B cell (primary cell): ENCODE measurements around the gene HP1BP3. TPM values are rescaled to one million over a fixed set of nuclear protein-coding genes. Genes with fewer than 3 reads are reported as not detected.

ENCODE experiments used
- ATAC-seq: fragments of 200-7000 bp; cut with Tn5 transposase; one replicate; pipeline ENCODE4 v1.10.0; 2021; ENCODE audit warnings: low read depth, mild to moderate bottlenecking, moderate number of reproducible peaks, moderate library complexity
- CTCF ChIA-PET: fragments of 350-600 bp; sonication (Branson Sonifier 250); formaldehyde crosslinking; loops from one replicate; lab custom pipeline; 2021; ENCODE audit warnings: antibody characterized with exemption, inconsistent platforms; lab: Charles Lee
- POLR2A ChIA-PET: fragments of 350-600 bp; sonication (Branson Sonifier 250); formaldehyde crosslinking; loops from one replicate; lab custom pipeline; 2021; ENCODE audit warnings: antibody characterized with exemption; lab: Charles Lee
- DNase-seq: peaks from one replicate; pipeline ENCODE4 v3.0.0; 2013
- H2AFZ ChIP-seq: 2 replicates; pipeline ENCODE4 v1.6.1; 2012; ENCODE audit warnings: mild to moderate bottlenecking, low read depth, low read length; ENCODE audit not compliant: insufficient read depth, poor library complexity, severe bottlenecking
- H3K27ac ChIP-seq, 2 donors: 1 replicate in 1 of 2; 2 replicates in 1 of 2; pipeline ENCODE4 v1.5.1; 2012 to 2013; ENCODE audit warnings: low read length in 2 of 2, mild to moderate bottlenecking in 2 of 2, moderate library complexity in 1 of 2
- H3K27me3 ChIP-seq, 4 experiments: fragments of 200-600 bp in 1 of 4; sonication (generic) in 1 of 4; replicated peaks in 1 of 4; 1 replicate in 2 of 4; 2 replicates in 2 of 4; pipeline versions ENCODE4 v1.6.1 to v1.7.0; 2013 to 2016; ENCODE audit warnings: low read length in 3 of 4, mild to moderate bottlenecking in 2 of 4, mixed read lengths in 1 of 4, moderate library complexity in 1 of 4; ENCODE audit not compliant: insufficient read depth in 4 of 4, control insufficient read depth in 3 of 4; ENCODE audit errors: control extremely low read depth in 1 of 4
- H3K36me3 ChIP-seq, 2 experiments: replicated peaks in 1 of 2; 1 replicate in 1 of 2; 2 replicates in 1 of 2; pipeline versions ENCODE4 v1.6.1 to v1.7.1; 2013; ENCODE audit warnings: low read length in 1 of 2; ENCODE audit not compliant: insufficient read depth in 2 of 2, control insufficient read depth in 1 of 2; ENCODE audit errors: control extremely low read depth in 1 of 2, extremely low read depth in 1 of 2
- H3K4me1 ChIP-seq, 2 donors: fragments of 200-600 bp in 1 of 2; sonication (generic) in 1 of 2; 1 replicate in 1 of 2; 2 replicates in 1 of 2; pipeline versions ENCODE4 v1.5.1 to v1.6.1; 2013 to 2017; ENCODE audit warnings: low read length in 2 of 2; ENCODE audit not compliant: control insufficient read depth in 2 of 2, insufficient read depth in 2 of 2
- H3K4me2 ChIP-seq: replicated peaks from 2 replicates; pipeline ENCODE3; 2012; ENCODE audit warnings: mild to moderate bottlenecking, low read depth, low read length; ENCODE audit not compliant: poor library complexity, severe bottlenecking
- H3K4me3 ChIP-seq, 5 experiments: fragments of 200-600 bp in 1 of 5; sonication (generic) in 1 of 5; 1 replicate in 3 of 5; 2 replicates in 2 of 5; pipeline versions ENCODE4 v1.5.1 to v1.7.0; 2011 to 2016; ENCODE audit warnings: low read length in 4 of 5, mild to moderate bottlenecking in 4 of 5, low read depth in 2 of 5, control low read depth in 1 of 5, moderate library complexity in 1 of 5; ENCODE audit not compliant: insufficient read depth in 1 of 5; ENCODE audit errors: control extremely low read depth in 1 of 5, extremely low read depth in 1 of 5
- H3K79me2 ChIP-seq: fragments of 200-600 bp; sonication (generic); one replicate; pipeline ENCODE4 v1.6.0; 2016; ENCODE audit warnings: low read length; ENCODE audit not compliant: control insufficient read depth, insufficient read depth
- H3K9ac ChIP-seq: fragments of 200-600 bp; sonication (generic); 2 replicates; pipeline ENCODE4 v1.6.1; 2017; ENCODE audit warnings: mild to moderate bottlenecking, low read length, moderate library complexity
- H3K9me3 ChIP-seq, 3 donors: one replicate each; pipeline versions ENCODE4 v1.6.1 to v1.7.1; 2013; ENCODE audit warnings: low read length in 2 of 3; ENCODE audit not compliant: control insufficient read depth in 2 of 3, insufficient read depth in 1 of 3; ENCODE audit errors: control extremely low read depth in 1 of 3
- H4K20me1 ChIP-seq: 2 replicates; pipeline ENCODE4 v1.6.0; 2012; ENCODE audit warnings: mild to moderate bottlenecking, low read length; ENCODE audit not compliant: insufficient read depth, control insufficient read depth, poor library complexity, severe bottlenecking
- H3K27ac Mint-ChIP-seq: one replicate; pipeline ENCODE4 v1.8.0; 2021; ENCODE audit warnings: mixed read lengths
- H3K27me3 Mint-ChIP-seq: one replicate; pipeline ENCODE4 v1.8.0; 2021; ENCODE audit warnings: mixed read lengths
- H3K4me1 Mint-ChIP-seq: one replicate; pipeline ENCODE4 v1.8.0; 2021; ENCODE audit warnings: mixed read lengths
- H3K4me3 Mint-ChIP-seq: one replicate; pipeline ENCODE4 v1.8.0; 2021; ENCODE audit warnings: mixed read lengths
- H3K9me3 Mint-ChIP-seq: one replicate; pipeline ENCODE4 v1.8.0; 2022; ENCODE audit warnings: mixed read lengths; ENCODE audit not compliant: insufficient read depth
- EZH2 ChIP-seq: IDR thresholded peaks from 2 replicates; pipeline ENCODE4 v1.6.1; 2012; ENCODE audit warnings: borderline replicate concordance, low read depth, mild to moderate bottlenecking, moderate library complexity, low read length; ENCODE audit not compliant: insufficient read depth, poor library complexity, severe bottlenecking
- WGBS: methylation state at CpG from one replicate; pipeline ENCODE4 v1.1.5; 2013; ENCODE audit warnings: missing lambda C conversion rate; ENCODE audit not compliant: insufficient coverage; 5-methylcytosine and 5-hydroxymethylcytosine counted together
- intact Hi-C: fragments of 100-400 bp; cut with micrococcal nuclease; formaldehyde crosslinking; loops from one replicate; pipeline ENCODE4 v1.10.0; 2022
- polyA plus RNA-seq: library from polyadenylated mRNA; depleted of rRNA; stranded (reverse); fragments of >200 nt; gene quantifications from 2 replicates; pipeline ENCODE4 v1.2.3, GENCODE V29; 2012
- total RNA-seq, 2 donors: library from RNA; stranded (reverse); fragments of 120-200 nt in 1 of 2; gene quantifications; 1 replicate in 1 of 2; 2 replicates in 1 of 2; pipeline versions ENCODE4 v1.2.3 to v1.2.4, GENCODE V29; 2013 to 2022
- TF ChIP-seq, protein P1 (sequence below): fragments of 200-600 bp; IDR thresholded peaks from one replicate; pipeline ENCODE4 v1.8.0; 2022; ENCODE audit warnings: antibody characterized with exemption, mild to moderate bottlenecking

Gene HP1BP3
- total and polyA plus RNA-seq, 2 donors (not counting 1 experiment from before 2014, with no cell fraction given): 147 to 303 TPM

DNA sequence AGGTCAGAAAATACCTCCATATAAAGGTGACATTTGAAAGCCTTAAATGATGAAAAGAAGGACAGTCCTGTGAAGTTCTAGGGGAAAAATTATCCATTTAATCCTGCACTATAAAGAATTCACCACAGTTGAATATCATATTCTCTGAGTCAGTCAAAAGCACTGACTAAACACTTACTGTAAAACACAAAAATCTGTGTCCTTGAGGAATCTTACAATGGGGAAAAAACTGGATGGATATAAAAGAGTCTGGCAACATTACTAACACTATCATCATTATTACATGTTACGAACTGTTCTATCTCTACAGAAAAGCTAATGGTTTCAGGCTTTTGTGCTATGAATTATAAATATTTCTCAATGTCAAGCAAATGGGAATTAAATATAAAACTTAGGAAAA is 42.4 kb upstream of the HP1BP3 start:
- POLR2A ChIA-PET: no interaction called here

DNA sequence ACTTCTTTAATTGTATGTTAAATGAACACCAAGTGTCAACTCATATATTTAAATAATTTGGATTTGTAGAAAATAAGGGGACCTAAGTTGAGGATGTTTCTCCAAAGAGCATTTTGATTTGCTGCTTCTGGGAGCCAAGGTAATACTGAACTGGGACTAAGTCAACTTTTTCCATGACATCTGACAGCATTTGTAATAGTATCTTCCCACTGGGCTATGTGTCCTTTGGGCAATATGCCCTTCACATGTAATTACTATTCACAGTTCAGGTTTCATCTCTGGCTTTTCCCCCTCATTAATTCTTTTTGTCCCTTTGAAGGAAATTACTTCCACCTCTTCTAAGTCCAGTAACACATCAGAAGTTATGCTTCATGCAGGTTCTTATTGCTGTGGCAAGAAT is 36.7 kb upstream of the HP1BP3 start:
- H4K20me1 ChIP-seq: no peaks in the 10 kb centered on the region
- H3K4me2 ChIP-seq: no peak overlapping the region
- peaks cover 0 to 64% of the 10 kb centered on the region in 2 experiments for H3K36me3 ChIP-seq
- Mint-ChIP-seq H3K27me3 (no peaks in the 10 kb centered on the region), H3K9me3 (no peaks in the 10 kb centered on the region), H3K4me1 (no peaks in the 10 kb centered on the region), H3K27ac (no peak overlapping the region), H3K4me3 (no peak overlapping the region)
- DNase-seq: no peak
- H3K79me2 ChIP-seq: no peaks in the 10 kb centered on the region
- ChIA-PET CTCF (no interaction called here), POLR2A (no interaction called here)
- no peak overlapping the region for H3K27ac ChIP-seq
- ATAC-seq: no peak
- no peaks in the 10 kb centered on the region for H3K4me1 ChIP-seq
- no peak overlapping the region for H2AFZ ChIP-seq
- intact Hi-C loops: no loop called here
- no peak for TF ChIP-seq EZH2
- TF ChIP-seq, protein P1, sequence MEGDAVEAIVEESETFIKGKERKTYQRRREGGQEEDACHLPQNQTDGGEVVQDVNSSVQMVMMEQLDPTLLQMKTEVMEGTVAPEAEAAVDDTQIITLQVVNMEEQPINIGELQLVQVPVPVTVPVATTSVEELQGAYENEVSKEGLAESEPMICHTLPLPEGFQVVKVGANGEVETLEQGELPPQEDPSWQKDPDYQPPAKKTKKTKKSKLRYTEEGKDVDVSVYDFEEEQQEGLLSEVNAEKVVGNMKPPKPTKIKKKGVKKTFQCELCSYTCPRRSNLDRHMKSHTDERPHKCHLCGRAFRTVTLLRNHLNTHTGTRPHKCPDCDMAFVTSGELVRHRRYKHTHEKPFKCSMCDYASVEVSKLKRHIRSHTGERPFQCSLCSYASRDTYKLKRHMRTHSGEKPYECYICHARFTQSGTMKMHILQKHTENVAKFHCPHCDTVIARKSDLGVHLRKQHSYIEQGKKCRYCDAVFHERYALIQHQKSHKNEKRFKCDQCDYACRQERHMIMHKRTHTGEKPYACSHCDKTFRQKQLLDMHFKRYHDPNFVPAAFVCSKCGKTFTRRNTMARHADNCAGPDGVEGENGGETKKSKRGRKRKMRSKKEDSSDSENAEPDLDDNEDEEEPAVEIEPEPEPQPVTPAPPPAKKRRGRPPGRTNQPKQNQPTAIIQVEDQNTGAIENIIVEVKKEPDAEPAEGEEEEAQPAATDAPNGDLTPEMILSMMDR: no peak
- H3K9me3 ChIP-seq: no peaks in the 10 kb centered on the region
- H3K27me3 ChIP-seq: no peaks in the 10 kb centered on the region
- H3K4me3 ChIP-seq: no peak overlapping the region
- H3K9ac ChIP-seq: no peak overlapping the region

More for the DNA sequence above, 42.4 kb upstream of the HP1BP3 start:
- Histone ChIP-seq H4K20me1 (no peaks in the 10 kb centered on the region), H3K9me3 (peaks cover 0 to 3% (median 0%) of the 10 kb centered on the region in 3 donors), H3K4me3 (no peak overlapping the region), H3K36me3 (peaks cover 0 to 39% of the 10 kb centered on the region in 2 experiments), H3K79me2 (no peaks in the 10 kb centered on the region), H3K4me2 (no peak overlapping the region), H2AFZ (no peak overlapping the region), H3K27ac (no peak overlapping the region), H3K9ac (no peak overlapping the region), H3K4me1 (no peaks in the 10 kb centered on the region), H3K27me3 (no peaks in the 10 kb centered on the region)
- WGBS: no CpG with 5 or more reads among the region's 1 CpG
- DNase-seq: no peak
- Mint-ChIP-seq H3K27me3 (no peaks in the 10 kb centered on the region), H3K4me1 (no peaks in the 10 kb centered on the region), H3K27ac (no peak overlapping the region), H3K9me3 (no peaks in the 10 kb centered on the region), H3K4me3 (no peak overlapping the region)
- ATAC-seq: no peak
- intact Hi-C loops: no loop called here
- TF ChIP-seq, protein P1: no peak
- TF ChIP-seq EZH2: no peak
- CTCF ChIA-PET: interaction anchor here (0.6 kb wide), 1 partner anchor 352 kb away, joined by 4 read pairs; no protein-coding TSS in a partner anchor
